Measurements from ENCODE around the gene C10orf71.

Gene C10orf71

DNA sequence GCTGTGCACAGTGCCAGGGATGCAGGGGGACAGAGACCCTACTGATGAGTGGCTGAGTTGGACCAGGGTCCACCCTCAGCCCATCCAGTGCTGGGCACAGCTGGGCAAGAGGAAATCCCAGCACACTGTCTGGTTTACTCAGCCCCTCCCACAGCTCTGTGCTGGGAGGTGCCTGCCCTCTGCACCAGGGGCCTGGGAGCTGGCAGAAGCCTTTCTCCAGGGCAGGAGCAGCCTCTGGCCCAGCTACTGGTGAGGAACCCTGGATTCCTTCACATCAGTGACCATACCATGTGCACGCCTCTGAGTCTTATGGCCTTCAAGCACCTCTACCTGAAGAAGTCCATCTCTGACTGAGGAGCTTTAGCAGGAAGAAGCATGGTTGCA is 25.9 kb upstream of the C10orf71 start:
- no peak for DNase-seq

GRCh38 chr10:49273626-49274025 is 25.3 kb upstream of the C10orf71 start:
- no peak for DNase-seq

- no peak for DNase-seq
These were observed 24.1 kb upstream of the C10orf71 start for GRCh38 chr10:49274886-49275285.

- no peak for DNase-seq
These were observed 23.1 kb upstream of the C10orf71 start for GRCh38 chr10:49275896-49276295.

- DNase-seq: no peak
These were observed 22.4 kb upstream of the C10orf71 start for GRCh38 chr10:49276596-49276995.

GRCh38 chr10:49277973-49278372 is 21.0 kb upstream of the C10orf71 start:
- DNase-seq: no peak

DNA sequence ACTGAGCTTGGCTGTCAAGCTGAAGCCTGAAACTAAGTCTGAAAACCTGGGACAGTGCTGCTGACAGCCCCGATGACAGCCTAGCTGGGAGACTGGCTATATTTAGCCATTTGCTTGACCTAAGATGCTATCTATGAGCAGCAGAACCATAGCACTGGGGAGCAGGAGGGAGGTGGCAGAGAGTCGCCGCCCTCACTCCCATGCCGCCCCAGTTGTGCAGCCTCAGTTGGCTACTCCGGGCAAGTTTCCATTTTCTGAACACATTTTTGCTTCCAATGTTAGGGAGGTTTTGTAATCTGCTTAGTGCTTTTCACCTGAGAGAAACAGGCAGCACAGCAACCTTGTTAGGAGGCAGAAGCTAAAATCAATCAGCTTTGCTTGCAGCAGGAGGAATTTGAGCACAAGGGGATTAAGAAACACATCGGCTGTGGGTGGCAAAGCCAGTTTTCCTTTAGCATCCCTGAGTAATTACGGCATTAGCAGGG is 20.4 kb upstream of the C10orf71 start:
- DNase-seq: no peak

GRCh38 chr10:49279015-49279880 is 19.7 kb upstream of the C10orf71 start:
- no peak for DNase-seq

- DNase-seq: no peak
These were observed 19.0 kb upstream of the C10orf71 start for GRCh38 chr10:49280001-49280408.

DNA sequence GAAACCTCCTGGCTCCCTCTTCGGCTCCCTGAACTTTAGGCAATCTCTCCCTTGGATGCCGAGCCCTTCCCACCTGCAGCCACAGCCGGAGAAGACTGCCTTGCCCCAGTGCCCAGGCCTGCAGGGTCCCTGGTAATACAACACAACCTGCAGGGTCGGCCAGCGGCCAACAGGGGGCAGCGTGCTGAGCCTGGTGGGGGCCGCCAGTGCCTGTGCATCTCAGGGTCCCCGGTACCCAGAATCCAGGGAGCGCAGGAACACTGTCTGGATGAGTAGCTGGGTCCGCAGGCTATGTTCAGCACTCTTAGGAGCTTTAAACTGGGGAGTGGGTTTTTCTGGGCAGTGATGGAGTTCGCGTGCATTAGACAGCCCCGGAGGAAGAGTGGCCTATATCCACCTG is 17.5 kb upstream of the C10orf71 start:
- no peak for DNase-seq

DNA sequence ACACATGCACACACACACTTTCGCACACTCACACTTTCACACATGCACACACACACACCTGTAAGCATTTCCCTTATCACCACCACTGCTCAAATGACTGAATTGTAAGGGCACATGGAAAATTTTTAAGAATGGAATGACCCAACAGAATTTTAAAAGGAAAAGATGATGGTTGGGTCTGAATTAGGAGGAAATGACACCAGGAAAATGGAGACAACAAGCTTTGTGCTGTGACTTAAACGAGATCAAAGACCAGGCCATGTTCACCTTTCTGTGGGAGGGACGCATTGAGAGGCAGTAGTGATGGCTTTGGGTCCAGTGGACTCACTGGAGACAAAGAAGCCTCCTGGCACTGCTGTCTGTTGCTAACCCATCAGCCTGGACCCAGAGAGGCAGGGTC is 16.7 kb upstream of the C10orf71 start:
- no peak for DNase-seq

DNA sequence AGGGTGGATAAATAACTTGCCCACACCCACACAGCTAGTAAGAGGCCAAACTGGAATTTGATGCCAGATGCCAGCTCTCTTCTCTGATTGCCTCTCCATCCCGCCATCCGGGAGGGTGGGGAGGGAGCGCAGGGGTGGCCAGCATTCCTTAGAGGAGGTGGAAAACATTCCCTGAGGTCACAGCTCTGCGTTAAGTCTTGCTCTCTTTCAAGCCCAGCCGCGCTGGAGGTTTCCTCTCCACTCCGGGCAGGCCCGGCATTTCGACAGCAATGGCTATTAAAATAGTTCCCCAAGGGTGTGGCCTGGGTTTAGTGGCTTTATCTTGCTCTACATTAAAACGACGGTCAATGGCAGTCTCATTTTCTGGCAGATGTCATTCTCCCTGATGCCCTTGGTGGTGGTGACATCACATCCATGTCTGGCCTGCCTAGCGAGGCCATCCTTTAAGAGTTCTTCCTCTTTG is 16.1 kb upstream of the C10orf71 start:
- no peak for DNase-seq

DNA sequence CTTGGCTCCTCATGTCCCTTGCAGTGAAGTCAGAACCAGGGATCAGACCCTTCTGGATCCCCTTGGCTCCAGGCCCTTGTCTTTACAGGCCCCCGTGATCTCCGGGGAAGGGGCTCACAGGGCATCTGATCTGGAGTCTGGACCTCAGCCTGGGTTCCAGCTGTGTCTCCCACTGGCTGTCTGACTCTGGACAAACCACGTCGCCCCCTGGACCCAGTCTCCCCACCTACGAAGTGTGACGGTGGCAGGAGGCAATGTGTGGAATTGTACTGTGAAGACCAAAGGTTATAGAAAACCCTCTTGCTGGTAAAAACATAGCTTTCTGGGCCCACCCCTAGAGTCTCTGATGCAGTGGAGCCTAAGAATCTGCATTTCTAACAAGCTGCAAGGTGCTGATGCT is 15.5 kb upstream of the C10orf71 start:
- DNase-seq: no peak

- DNase-seq: no peak
These were observed 14.6 kb upstream of the C10orf71 start for GRCh38 chr10:49284356-49284755.

GRCh38 chr10:49285232-49285631 is 13.7 kb upstream of the C10orf71 start:
- no peak for DNase-seq

DNA sequence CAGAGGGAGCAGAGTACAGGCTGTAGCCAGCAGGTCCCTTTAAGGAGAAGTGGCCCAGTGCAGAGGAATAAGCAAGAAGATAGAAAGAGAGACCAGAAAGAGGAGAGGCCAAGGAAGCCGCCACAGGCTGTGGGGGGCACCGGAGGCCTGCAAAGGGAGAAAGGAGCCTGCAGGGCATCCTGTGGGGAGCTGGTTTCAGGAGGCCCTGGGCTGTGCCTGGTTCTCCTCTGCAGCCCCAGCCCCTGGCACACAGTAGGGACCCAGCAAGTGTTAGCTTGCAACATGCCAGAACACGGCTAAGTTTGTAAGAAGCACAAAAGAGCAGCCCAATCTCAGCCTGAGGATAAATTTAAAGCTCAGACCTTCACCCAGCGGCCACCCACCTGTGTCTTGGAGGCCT is 12.3 kb upstream of the C10orf71 start:
- no peak for DNase-seq

DNA sequence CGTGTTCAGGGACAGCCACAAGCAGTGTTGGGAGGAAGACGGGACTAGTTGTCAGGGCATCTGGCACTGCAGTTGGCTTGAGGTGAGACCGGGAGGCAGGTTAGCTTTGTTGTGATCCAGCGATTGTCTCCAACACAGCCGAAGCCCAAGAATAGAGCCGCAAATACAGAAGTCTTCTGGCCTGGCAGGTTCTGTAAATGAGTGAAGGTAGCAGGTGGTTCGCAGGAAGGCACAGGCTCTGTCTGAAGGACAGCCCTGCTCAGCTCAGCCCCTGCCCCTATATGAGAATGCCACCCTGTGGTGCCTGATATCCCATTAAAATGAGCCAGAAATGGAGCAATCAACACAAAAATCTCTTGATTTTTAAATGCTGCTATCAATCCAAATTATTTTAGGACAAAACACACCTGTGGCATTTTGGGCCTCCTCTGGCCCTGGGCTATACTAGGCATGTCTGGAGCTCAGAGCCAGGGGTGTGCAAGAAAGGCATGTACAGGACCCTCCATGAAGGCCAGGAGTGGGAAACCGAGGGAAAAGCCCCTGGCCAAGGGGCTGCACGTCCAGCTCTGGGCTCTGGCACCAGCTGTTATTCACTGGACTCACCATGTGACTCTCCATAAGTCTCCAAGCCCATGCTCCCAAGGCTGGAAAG is 11.2 kb upstream of the C10orf71 start:
- DNase-seq: no peak

DNA sequence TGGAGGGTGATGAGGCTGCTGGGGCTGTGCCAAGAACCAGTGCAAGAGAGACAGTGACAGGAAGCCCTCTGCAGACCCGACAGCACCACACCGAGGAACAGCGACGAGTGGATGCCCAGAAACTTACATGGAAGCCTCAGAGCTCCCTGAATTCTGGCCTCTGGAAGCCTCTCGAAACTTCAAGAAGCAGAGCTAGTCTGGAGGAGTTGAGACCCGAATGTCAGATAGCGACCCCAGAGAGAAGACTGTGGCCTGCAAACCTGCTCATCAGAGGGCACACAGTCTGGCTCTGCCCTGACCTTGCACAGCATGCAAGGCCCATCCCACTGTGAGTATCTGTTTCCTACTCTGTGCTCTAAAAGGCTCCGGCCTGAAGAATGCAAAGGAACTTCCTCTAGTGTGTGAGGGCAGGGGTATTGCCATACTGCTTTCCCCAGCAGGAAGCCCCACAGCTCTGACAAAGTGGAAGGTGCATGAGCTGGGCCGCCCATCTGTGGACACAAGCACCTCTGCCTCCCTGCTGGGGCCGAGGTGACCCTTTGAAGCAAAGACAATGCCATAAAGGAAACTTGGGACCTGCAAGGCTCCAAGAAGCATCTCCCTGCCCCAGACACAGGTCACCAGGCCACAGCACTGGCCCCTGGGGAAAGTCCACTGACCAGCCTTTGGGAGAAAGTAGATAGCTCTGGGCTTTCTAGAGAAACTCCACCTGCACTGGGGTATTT is 10.5 kb upstream of the C10orf71 start:
- DNase-seq: no peak

GRCh38 chr10:49289480-49289879 is 9.5 kb upstream of the C10orf71 start:
- no peak for DNase-seq

DNA sequence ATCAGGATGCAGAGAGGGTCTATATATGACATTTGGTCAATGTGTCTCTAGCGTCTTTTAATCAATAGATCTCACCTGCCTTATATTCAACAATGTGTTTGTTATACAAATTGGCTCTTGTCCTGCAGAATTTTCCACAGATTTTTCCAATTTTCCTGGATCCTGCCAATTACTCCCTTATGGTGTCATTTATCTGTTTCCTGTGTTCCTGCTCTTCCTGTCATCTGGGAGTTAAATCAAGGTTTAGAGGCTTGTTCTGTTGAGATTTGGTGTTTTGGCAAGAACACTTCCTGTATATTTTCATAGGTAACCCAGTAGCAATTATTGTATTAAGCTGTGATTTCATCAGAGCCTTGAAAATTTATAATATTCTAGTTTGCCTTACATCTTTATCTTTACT is 8.8 kb upstream of the C10orf71 start:
- no peak for DNase-seq

DNA sequence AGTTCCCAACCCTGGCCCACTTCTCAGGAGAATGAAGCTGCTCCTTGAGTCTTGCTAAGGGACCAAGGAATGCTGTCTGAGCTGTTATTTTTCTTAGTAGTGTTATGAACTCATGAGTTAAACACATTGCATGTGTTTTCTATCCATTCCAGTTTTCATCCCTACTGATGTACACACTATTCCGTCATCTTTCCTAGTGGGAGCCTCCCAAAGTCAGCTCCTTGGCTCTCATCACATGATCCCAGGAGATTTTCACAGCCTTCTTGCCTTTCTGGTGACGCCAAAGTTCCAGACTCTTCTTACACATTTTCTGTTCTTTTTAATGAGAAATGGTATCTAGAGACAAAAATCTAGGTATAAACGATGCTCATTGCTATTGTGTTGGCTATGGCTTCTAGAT is 8.4 kb upstream of the C10orf71 start:
- no peak for DNase-seq

DNA sequence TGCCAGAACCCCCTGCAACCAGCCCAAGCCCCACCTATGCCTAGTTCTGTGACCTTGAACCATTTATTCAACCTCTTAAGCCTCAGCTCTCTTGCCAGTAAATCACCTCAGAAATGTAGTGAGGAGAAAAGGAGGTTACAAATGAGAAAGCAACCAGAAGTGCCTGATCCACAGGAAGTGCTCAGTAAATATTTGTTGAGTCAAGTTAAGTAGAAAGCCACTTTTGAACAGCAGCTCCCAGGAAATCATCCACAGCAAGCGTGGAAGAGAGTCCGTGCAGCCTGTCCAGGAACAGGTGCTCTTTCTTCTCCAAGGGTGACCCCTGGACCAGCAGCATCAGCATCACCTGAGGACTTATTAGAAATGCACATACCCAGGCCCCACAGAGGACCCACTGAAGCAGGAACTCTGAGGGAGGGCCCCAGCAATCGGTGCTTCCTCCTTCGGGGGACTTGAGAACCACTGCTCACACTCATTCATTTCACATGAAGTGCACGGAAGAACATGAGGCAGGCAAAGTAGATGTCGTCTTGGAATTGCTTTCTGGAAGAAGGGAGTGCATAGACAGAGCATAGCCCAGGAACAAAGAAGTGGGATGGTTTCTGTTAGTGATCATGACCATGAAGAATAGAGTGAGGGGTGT is 6.3 kb upstream of the C10orf71 start:
- DNase-seq: no peak

- no peak for DNase-seq
These were observed 5.8 kb upstream of the C10orf71 start for GRCh38 chr10:49293208-49293603.

Measured in activated naive CD4-positive, alpha-beta T cell treated with Interleukin-2 at 50 U/mL for 16 hours (primary cell).